ENCODE measurements around the gene SLC39A11. TPM values are rescaled to one million over a fixed set of nuclear protein-coding genes. Genes with fewer than 3 reads are reported as not detected.

Gene SLC39A11
- total RNA-seq, 1 donor from 2014 or later = 16.3 TPM

- Mint-ChIP-seq H3K9me3 (ENCODE audit: unreplicated experiment) (peaks cover 3% of the 10 kb centered on the region), H3K4me3 (ENCODE audit: unreplicated experiment) (no peak overlapping the region), H3K36me3 (ENCODE audit: unreplicated experiment) (peaks cover 16% of the 10 kb centered on the region), H3K27me3 (ENCODE audit: unreplicated experiment) (no peaks in the 10 kb centered on the region), H3K4me1 (ENCODE audit: low read depth, unreplicated experiment) (no peaks in the 10 kb centered on the region), H3K27ac (ENCODE audit: unreplicated experiment) (no peak overlapping the region)
- no peak for DNase-seq
- no peak for TF ChIP-seq CTCF (IDR thresholded peaks at IDR 0.05; ENCODE audit: partially characterized antibody, unreplicated experiment)
Measured at GRCh38 chr17:72813481-72813880, 279.0 kb downstream of the SLC39A11 start.

GRCh38 chr17:72812823-72813222 is 279.7 kb downstream of the SLC39A11 start:
- DNase-seq = no peak
- no peak overlapping the region for H3K4me3 Mint-ChIP-seq (ENCODE audit: unreplicated experiment)
- no peak for TF ChIP-seq CTCF (IDR thresholded peaks at IDR 0.05; ENCODE audit: partially characterized antibody, unreplicated experiment)
- H3K9me3 Mint-ChIP-seq (ENCODE audit: unreplicated experiment) = peaks cover 3% of the 10 kb centered on the region
- H3K27me3 Mint-ChIP-seq (ENCODE audit: unreplicated experiment) = no peaks in the 10 kb centered on the region
- no peak overlapping the region for H3K27ac Mint-ChIP-seq (ENCODE audit: unreplicated experiment)
- H3K36me3 Mint-ChIP-seq (ENCODE audit: unreplicated experiment) = peaks cover 18% of the 10 kb centered on the region
- H3K4me1 Mint-ChIP-seq (ENCODE audit: low read depth, unreplicated experiment) = no peaks in the 10 kb centered on the region

GRCh38 chr17:72811976-72812687 is 280.4 kb downstream of the SLC39A11 start:
- peaks cover 18% of the 10 kb centered on the region for H3K36me3 Mint-ChIP-seq (ENCODE audit: unreplicated experiment)
- TF ChIP-seq CTCF (IDR thresholded peaks at IDR 0.05; ENCODE audit: partially characterized antibody, unreplicated experiment) = no peak
- H3K27me3 Mint-ChIP-seq (ENCODE audit: unreplicated experiment) = no peaks in the 10 kb centered on the region
- H3K27ac Mint-ChIP-seq (ENCODE audit: unreplicated experiment) = no peak overlapping the region
- H3K4me3 Mint-ChIP-seq (ENCODE audit: unreplicated experiment) = no peak overlapping the region
- no peak for DNase-seq
- H3K4me1 Mint-ChIP-seq (ENCODE audit: low read depth, unreplicated experiment) = no peaks in the 10 kb centered on the region
- H3K9me3 Mint-ChIP-seq (ENCODE audit: unreplicated experiment) = peaks cover 3% of the 10 kb centered on the region

- Mint-ChIP-seq H3K4me1 (ENCODE audit: low read depth, unreplicated experiment) (no peaks in the 10 kb centered on the region), H3K4me3 (ENCODE audit: unreplicated experiment) (no peak overlapping the region), H3K9me3 (ENCODE audit: unreplicated experiment) (peaks cover 3% of the 10 kb centered on the region), H3K27me3 (ENCODE audit: unreplicated experiment) (no peaks in the 10 kb centered on the region), H3K36me3 (ENCODE audit: unreplicated experiment) (peaks cover 18% of the 10 kb centered on the region), H3K27ac (ENCODE audit: unreplicated experiment) (no peak overlapping the region)
- DNase-seq = no peak
- no peak for TF ChIP-seq CTCF (IDR thresholded peaks at IDR 0.05; ENCODE audit: partially characterized antibody, unreplicated experiment)
Measured at GRCh38 chr17:72810991-72811508, 281.4 kb downstream of the SLC39A11 start.

GRCh38 chr17:72806011-72806410 is 286.5 kb downstream of the SLC39A11 start:
- no peaks in the 10 kb centered on the region for H3K4me1 Mint-ChIP-seq (ENCODE audit: low read depth, unreplicated experiment)
- no peak for DNase-seq
- no peak overlapping the region for H3K27ac Mint-ChIP-seq (ENCODE audit: unreplicated experiment)
- no peak overlapping the region for H3K4me3 Mint-ChIP-seq (ENCODE audit: unreplicated experiment)
- no peak for TF ChIP-seq CTCF (IDR thresholded peaks at IDR 0.05; ENCODE audit: partially characterized antibody, unreplicated experiment)
- peaks cover 3% of the 10 kb centered on the region for H3K9me3 Mint-ChIP-seq (ENCODE audit: unreplicated experiment)
- H3K36me3 Mint-ChIP-seq (ENCODE audit: unreplicated experiment) = peaks cover 13% of the 10 kb centered on the region
- no peaks in the 10 kb centered on the region for H3K27me3 Mint-ChIP-seq (ENCODE audit: unreplicated experiment)
